BJ (cell line): ENCODE data around the gene PTTG1IP2. TPM values are rescaled to one million over a fixed set of nuclear protein-coding genes. Genes with fewer than 3 reads are reported as not detected.

Experiments used
- CTCF ChIA-PET: fragments of 350-600 bp; formaldehyde crosslinking; extraction: SDS; loops from one replicate; lab custom pipeline; 2021; ENCODE audit warnings: antibody characterized with exemption, inconsistent platforms; lab: Yijun Ruan, JAX
- POLR2A ChIA-PET: fragments of 300-600 bp; sonication (Branson Sonifier 250); formaldehyde crosslinking; extraction: SDS; loops from one replicate; lab custom pipeline; 2021; ENCODE audit warnings: antibody characterized with exemption; lab: Charles Lee
- DNase-seq: peaks from one replicate; pipeline ENCODE4 v3.0.0-alpha.2; 2011; ENCODE audit warnings: low read depth
- H3K27me3 ChIP-seq: 2 replicates; pipeline ENCODE4 v1.6.0; 2011; ENCODE audit warnings: low read length; ENCODE audit not compliant: control insufficient read depth, insufficient read depth
- H3K36me3 ChIP-seq: 2 replicates; pipeline ENCODE4 v1.5.1; 2011; ENCODE audit warnings: low read length; ENCODE audit not compliant: control insufficient read depth, insufficient read depth
- H3K4me3 ChIP-seq: 2 replicates; pipeline ENCODE4 v1.5.1; 2011; ENCODE audit warnings: low read depth, mild to moderate bottlenecking, control low read depth, low read length
- polyA plus RNA-seq: library from polyadenylated mRNA; depleted of rRNA; stranded (reverse); fragments of >200 nt; gene quantifications from 2 replicates; pipeline ENCODE4 v1.2.3, GENCODE V29; 2011
- TF ChIP-seq, protein P1 (sequence below): IDR thresholded peaks from 2 replicates; pipeline ENCODE4 v1.5.1; 2011; ENCODE audit warnings: low read depth, mild to moderate bottlenecking, control low read depth, inconsistent platforms, low read length, moderate library complexity; ENCODE audit not compliant: insufficient read depth

Gene PTTG1IP2
- polyA plus RNA-seq, 1 experiment = not detected

DNA sequence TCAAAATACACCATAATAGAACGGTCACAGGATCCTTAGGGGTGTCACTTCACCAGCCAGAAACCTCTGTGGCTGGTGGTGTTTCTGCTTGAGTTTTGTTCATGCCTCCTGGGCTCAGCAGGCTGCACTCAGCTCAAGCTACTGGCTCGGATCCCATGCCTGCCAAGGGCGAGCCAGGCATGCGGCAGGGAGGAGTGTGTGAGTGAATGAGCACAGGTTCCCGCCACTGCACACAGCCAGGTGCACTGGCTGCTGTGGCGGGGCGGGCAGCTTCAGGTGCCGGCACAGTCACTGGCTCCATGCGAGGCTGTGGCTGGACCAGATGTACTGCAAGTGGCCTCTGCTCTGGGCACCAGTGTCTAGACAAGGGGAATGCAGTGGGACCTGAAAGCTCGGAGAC, 36.7 kb upstream of the PTTG1IP2 start:
- Histone ChIP-seq H3K4me3 (no peak overlapping the region), H3K36me3 (no peaks in the 10 kb centered on the region), H3K27me3 (no peaks in the 10 kb centered on the region)
- ChIA-PET POLR2A (no interaction called here), CTCF (interaction anchor here (0.6 to 1.1 kb wide), 4 partner anchors 12 to 169 kb away, joined by 3 to 4 read pairs (median 3); no protein-coding TSS in a partner anchor)
- TF ChIP-seq, protein P1, sequence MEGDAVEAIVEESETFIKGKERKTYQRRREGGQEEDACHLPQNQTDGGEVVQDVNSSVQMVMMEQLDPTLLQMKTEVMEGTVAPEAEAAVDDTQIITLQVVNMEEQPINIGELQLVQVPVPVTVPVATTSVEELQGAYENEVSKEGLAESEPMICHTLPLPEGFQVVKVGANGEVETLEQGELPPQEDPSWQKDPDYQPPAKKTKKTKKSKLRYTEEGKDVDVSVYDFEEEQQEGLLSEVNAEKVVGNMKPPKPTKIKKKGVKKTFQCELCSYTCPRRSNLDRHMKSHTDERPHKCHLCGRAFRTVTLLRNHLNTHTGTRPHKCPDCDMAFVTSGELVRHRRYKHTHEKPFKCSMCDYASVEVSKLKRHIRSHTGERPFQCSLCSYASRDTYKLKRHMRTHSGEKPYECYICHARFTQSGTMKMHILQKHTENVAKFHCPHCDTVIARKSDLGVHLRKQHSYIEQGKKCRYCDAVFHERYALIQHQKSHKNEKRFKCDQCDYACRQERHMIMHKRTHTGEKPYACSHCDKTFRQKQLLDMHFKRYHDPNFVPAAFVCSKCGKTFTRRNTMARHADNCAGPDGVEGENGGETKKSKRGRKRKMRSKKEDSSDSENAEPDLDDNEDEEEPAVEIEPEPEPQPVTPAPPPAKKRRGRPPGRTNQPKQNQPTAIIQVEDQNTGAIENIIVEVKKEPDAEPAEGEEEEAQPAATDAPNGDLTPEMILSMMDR = no peak
- DNase-seq = no peak

DNA sequence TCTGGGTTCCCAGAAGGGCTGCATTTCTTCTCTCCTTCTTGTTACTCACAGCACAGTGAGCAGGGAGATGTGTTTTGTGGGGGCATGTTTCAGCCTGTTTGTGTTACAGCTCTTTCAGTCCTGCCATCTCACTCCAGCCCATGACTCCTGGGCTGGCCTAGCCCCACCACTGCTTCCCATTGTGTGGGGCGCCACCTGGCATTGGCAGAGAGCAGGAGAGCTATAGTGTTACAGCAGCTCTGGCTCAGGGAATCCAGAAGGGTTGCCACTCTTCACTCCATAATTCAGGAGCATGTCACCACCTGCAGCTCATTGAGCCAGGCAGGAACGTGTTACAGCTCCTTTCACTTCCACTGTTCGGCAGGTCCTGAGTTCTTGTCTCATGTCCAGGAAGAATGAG, 36.2 kb upstream of the PTTG1IP2 start:
- POLR2A ChIA-PET = no interaction called here
- TF ChIP-seq, protein P1 = no peak
- CTCF ChIA-PET = interaction anchor here (0.6 to 1.2 kb wide), 6 partner anchors 9 to 170 kb away, joined by 3 to 5 read pairs (median 3); no protein-coding TSS in a partner anchor

DNA sequence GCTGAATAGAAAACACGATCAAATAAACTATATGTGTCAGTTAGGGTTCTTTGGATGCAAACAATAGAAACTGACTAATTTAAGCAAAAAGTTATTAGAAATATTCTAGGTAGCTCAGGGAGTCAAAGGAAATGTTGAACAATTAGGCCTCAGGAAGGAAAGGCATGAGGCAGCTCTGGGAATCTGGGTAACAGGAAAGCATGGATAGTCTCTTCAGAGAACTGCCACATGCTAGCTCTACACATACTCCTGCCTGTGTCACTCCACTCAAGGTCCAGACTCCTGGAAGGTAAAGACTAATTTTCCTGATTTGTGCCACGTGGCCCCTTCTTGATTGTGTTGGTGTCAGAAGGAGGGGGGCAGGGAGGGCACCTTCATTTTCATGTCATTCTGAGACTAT, 23.8 kb upstream of the PTTG1IP2 start:
- H3K4me3 ChIP-seq = no peak overlapping the region
- H3K36me3 ChIP-seq = no peaks in the 10 kb centered on the region
- POLR2A ChIA-PET = no interaction called here

More for the DNA sequence above, 36.2 kb upstream of the PTTG1IP2 start:
- H3K36me3 ChIP-seq = no peaks in the 10 kb centered on the region
- no peak overlapping the region for H3K4me3 ChIP-seq
- DNase-seq = no peak
- H3K27me3 ChIP-seq = no peaks in the 10 kb centered on the region

DNA sequence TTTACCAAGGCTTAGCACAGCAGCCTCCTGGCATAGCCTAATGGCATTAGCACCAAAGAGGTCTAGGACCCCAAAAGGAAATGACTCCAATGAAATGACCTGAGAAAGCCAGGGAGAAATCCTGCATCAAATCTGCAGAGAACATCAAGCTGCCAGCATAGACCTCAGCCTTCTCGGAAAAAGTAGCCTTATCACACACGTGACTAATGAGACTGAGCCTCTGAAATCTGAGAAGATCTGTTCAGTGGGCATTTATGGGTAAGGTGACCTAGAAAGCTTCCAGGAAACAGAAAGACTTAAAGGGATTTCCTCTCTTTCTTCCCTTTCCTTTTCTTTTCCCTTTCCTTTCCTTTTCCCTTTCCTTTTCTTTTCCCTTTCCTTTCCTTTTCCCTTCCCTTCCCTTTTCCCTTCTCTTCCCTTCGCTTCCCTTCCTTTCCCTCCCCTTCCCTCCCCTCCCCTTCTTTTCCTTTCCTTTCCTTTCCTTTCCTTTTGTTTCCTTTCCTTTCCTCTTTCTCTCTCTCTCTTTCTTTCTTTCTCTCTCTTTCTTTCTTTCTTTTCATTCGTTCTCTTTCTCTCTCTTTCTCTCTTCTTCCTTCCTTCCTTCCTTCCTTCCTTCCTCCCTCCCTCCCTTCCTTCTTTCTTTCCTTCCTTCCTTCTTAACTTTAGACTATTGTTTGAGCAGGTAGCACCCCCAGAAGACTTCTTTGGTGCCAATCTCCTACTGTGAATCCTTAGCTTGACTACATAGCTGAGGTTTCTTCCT, 23.1 kb upstream of the PTTG1IP2 start:
- Histone ChIP-seq H3K27me3 (no peaks in the 10 kb centered on the region), H3K4me3 (no peak overlapping the region), H3K36me3 (no peaks in the 10 kb centered on the region)
- ChIA-PET POLR2A (no interaction called here), CTCF (interaction anchor here (1.2 to 2.2 kb wide), 2 partner anchors 9 to 183 kb away, joined by 3 to 9 read pairs; no protein-coding TSS in a partner anchor)
- no peak for DNase-seq
- TF ChIP-seq, protein P1 = no peak

More for the DNA sequence above, 23.8 kb upstream of the PTTG1IP2 start:
- no peaks in the 10 kb centered on the region for H3K27me3 ChIP-seq
- CTCF ChIA-PET = interaction anchor here (1.2 to 2.2 kb wide), 3 partner anchors 10 to 184 kb away, joined by 3 to 9 read pairs (median 3); no protein-coding TSS in a partner anchor
- DNase-seq = no peak
- TF ChIP-seq, protein P1 = no peak

DNA sequence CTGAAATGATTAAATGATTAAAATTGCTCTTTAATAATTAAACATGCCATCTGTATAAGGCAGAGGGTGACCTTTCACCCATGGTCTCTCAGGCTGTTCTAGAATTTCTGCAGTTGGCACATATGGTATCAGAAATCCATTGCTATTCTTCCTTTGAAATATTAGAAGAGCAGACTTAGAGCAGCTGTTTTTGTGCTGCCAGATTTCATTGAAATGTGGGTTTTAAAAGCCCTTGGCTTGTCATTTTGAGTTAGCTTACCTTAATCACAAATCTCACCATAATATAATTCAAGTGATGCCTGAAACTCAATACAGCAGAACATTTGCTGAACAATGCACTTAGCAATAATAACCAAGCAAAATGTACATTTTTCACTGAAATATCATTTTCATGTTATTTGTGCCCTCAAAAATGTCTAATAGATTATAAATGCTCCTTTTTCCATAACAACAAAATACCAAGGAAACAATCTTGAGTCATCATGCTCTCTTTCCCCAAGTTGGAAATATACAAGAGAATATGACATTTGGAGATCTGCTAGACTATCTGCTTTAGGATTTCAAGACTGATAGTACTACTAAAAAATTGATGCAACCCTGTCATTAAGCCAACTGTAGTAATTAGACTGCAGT, 16.1 kb upstream of the PTTG1IP2 start:
- DNase-seq = no peak
- ChIA-PET CTCF (interaction anchor here (0.6 to 2.4 kb wide), 3 partner anchors 22 to 581 kb away, joined by 3 to 8 read pairs (median 6); no protein-coding TSS in a partner anchor), POLR2A (no interaction called here)
- no peak overlapping the region for H3K4me3 ChIP-seq
- H3K36me3 ChIP-seq = no peaks in the 10 kb centered on the region
- TF ChIP-seq, protein P1 = no peak
- H3K27me3 ChIP-seq = no peaks in the 10 kb centered on the region; the same call in 1 of the 2 replicates
